Activated T-helper 1 cell treated with anti-CD3 and anti-CD28 coated beads, Interleukin-12 subunit alpha, Interleukin-12 subunit beta, Interleukin-2, Interleukin-4 antibody, amounts not matched to agents 30 ng/mL and 10 ng/mL and 1 ng/mL, durations not matched to agents 14 hours and 24 hours and 36 hours (primary cell): Measurements from ENCODE around the gene RFPL1. TPM values are rescaled to one million over a fixed set of nuclear protein-coding genes. Genes with fewer than 3 reads are reported as not detected.

Experiments
- DNase-seq: peaks from one replicate; pipeline ENCODE4 v3.0.0; 2021; ENCODE audit warnings: low spot score
- H3K27ac Mint-ChIP-seq: one replicate; pipeline ENCODE4 v1.8.0; 2021; ENCODE audit warnings: mild to moderate bottlenecking, mixed read lengths
- H3K27me3 Mint-ChIP-seq: one replicate; pipeline ENCODE4 v1.8.0; 2022; ENCODE audit warnings: mild to moderate bottlenecking, moderate library complexity, mixed read lengths; ENCODE audit not compliant: insufficient read depth
- H3K36me3 Mint-ChIP-seq: one replicate; pipeline ENCODE4 v1.8.0; 2021; ENCODE audit warnings: low read depth, mixed read lengths
- H3K4me1 Mint-ChIP-seq: one replicate; pipeline ENCODE4 v1.8.0; 2021; ENCODE audit warnings: low read depth, mixed read lengths
- H3K4me3 Mint-ChIP-seq: one replicate; pipeline ENCODE4 v1.8.0; 2021; ENCODE audit warnings: mild to moderate bottlenecking, moderate library complexity, mixed read lengths
- H3K9me3 Mint-ChIP-seq: one replicate; pipeline ENCODE4 v1.8.0; 2021; ENCODE audit warnings: mixed read lengths
- intact Hi-C: fragments of 100-400 bp; cut with micrococcal nuclease; formaldehyde crosslinking; loops from one replicate; pipeline ENCODE4 v1.15.1; 2024
- total RNA-seq: library from RNA; stranded (reverse); gene quantifications from 2 replicates; pipeline ENCODE4 v1.2.3, GENCODE V29; 2022

Gene RFPL1
- total RNA-seq, 1 donor from 2014 or later = not detected

GRCh38 chr22:29470159-29470855 lies 31.9 kb downstream of the RFPL1 start:
- Mint-ChIP-seq H3K36me3 (no peaks in the 10 kb centered on the region), H3K4me3 (peak overlapping the region; percentile 47), H3K4me1 (peaks cover 6% of the 10 kb centered on the region), H3K27me3 (peaks cover 16% of the 10 kb centered on the region), H3K27ac (no peak overlapping the region), H3K9me3 (no peaks in the 10 kb centered on the region)
- intact Hi-C loops = loop anchor here (1.0 to 5.0 kb wide), 3 partner anchors 53 to 82 kb away; partner anchors contain the start of gene AP1B1
- DNase-seq = peak; percentile 73

- Mint-ChIP-seq H3K36me3 (no peaks in the 10 kb centered on the region), H3K27me3 (peaks cover 17% of the 10 kb centered on the region), H3K9me3 (no peaks in the 10 kb centered on the region), H3K27ac (no peak overlapping the region), H3K4me1 (peaks cover 6% of the 10 kb centered on the region), H3K4me3 (no peak overlapping the region)
- DNase-seq = no peak
- intact Hi-C loops = loop anchor here (5.0 kb wide), 1 partner anchor 56 kb away; no protein-coding TSS in a partner anchor
Observed at GRCh38 chr22:29473001-29473400, 34.6 kb downstream of the RFPL1 start.

GRCh38 chr22:29475550-29475949 lies 37.2 kb downstream of the RFPL1 start:
- Mint-ChIP-seq H3K36me3 (no peaks in the 10 kb centered on the region), H3K4me1 (peaks cover 6% of the 10 kb centered on the region), H3K27me3 (peaks cover 26% of the 10 kb centered on the region), H3K4me3 (no peak overlapping the region), H3K27ac (no peak overlapping the region), H3K9me3 (no peaks in the 10 kb centered on the region)
- DNase-seq = no peak
- intact Hi-C loops = no loop called here

- Mint-ChIP-seq H3K27me3 (peaks cover 26% of the 10 kb centered on the region), H3K4me1 (peaks cover 6% of the 10 kb centered on the region), H3K4me3 (no peak overlapping the region), H3K9me3 (no peaks in the 10 kb centered on the region), H3K27ac (peak overlapping the region; percentile 38), H3K36me3 (no peaks in the 10 kb centered on the region)
- intact Hi-C loops = no loop called here
- DNase-seq = no peak
Observed at GRCh38 chr22:29476116-29476515, 37.7 kb downstream of the RFPL1 start.

- no peak overlapping the region for H3K27ac Mint-ChIP-seq
- no peak for DNase-seq
- H3K27me3 Mint-ChIP-seq = peaks cover 40% of the 10 kb centered on the region
- no peaks in the 10 kb centered on the region for H3K9me3 Mint-ChIP-seq
- H3K36me3 Mint-ChIP-seq = no peaks in the 10 kb centered on the region
- peaks cover 11% of the 10 kb centered on the region for H3K4me1 Mint-ChIP-seq
- H3K4me3 Mint-ChIP-seq = no peak overlapping the region
- intact Hi-C loops = no loop called here
Observed at GRCh38 chr22:29477723-29478318, 39.4 kb downstream of the RFPL1 start.

GRCh38 chr22:29478326-29479276 lies 40.2 kb downstream of the RFPL1 start:
- H3K36me3 Mint-ChIP-seq = no peaks in the 10 kb centered on the region
- H3K27me3 Mint-ChIP-seq = peaks cover 41% of the 10 kb centered on the region
- H3K27ac Mint-ChIP-seq = no peak overlapping the region
- peaks cover 11% of the 10 kb centered on the region for H3K4me1 Mint-ChIP-seq
- no peaks in the 10 kb centered on the region for H3K9me3 Mint-ChIP-seq
- no peak overlapping the region for H3K4me3 Mint-ChIP-seq
- intact Hi-C loops = no loop called here
- peak; percentile 21 for DNase-seq

GRCh38 chr22:29479417-29480261 lies 41.3 kb downstream of the RFPL1 start, which contains the start of gene NEFH:
Gene NEFH (plus strand): TSS chr22:29480218. CDS start chr22:29480263, 45 bp downstream.
- Mint-ChIP-seq H3K4me3 (peak within 1 kb of the TSS; percentile 41), H3K9me3 (no peaks in the 10 kb centered on the region), H3K4me1 (peaks cover 11% of the 10 kb centered on the region), H3K36me3 (no peaks in the 10 kb centered on the region), H3K27me3 (peaks cover 41% of the 10 kb centered on the region), H3K27ac (no peak within 1 kb of the TSS)
- DNase-seq = no peak
- intact Hi-C loops = no loop called here

GRCh38 chr22:29480262-29480511 lies 41.8 kb downstream of the RFPL1 start:
- peaks cover 11% of the 10 kb centered on the region for H3K4me1 Mint-ChIP-seq
- DNase-seq = no peak
- H3K27me3 Mint-ChIP-seq = peaks cover 41% of the 10 kb centered on the region
- H3K36me3 Mint-ChIP-seq = no peaks in the 10 kb centered on the region
- intact Hi-C loops = no loop called here
- H3K4me3 Mint-ChIP-seq = no peak overlapping the region
- H3K9me3 Mint-ChIP-seq = no peaks in the 10 kb centered on the region
- no peak overlapping the region for H3K27ac Mint-ChIP-seq

- DNase-seq = peak; percentile 38
- H3K4me1 Mint-ChIP-seq = peaks cover 11% of the 10 kb centered on the region
- no peaks in the 10 kb centered on the region for H3K9me3 Mint-ChIP-seq
- no peak overlapping the region for H3K27ac Mint-ChIP-seq
- intact Hi-C loops = no loop called here
- H3K36me3 Mint-ChIP-seq = no peaks in the 10 kb centered on the region
- H3K4me3 Mint-ChIP-seq = peak overlapping the region; percentile 64
- peaks cover 41% of the 10 kb centered on the region for H3K27me3 Mint-ChIP-seq
Observed at GRCh38 chr22:29480512-29481264, 42.3 kb downstream of the RFPL1 start.

GRCh38 chr22:29481265-29482000 lies 43.0 kb downstream of the RFPL1 start:
- H3K36me3 Mint-ChIP-seq = no peaks in the 10 kb centered on the region
- H3K27ac Mint-ChIP-seq = no peak overlapping the region
- peaks cover 41% of the 10 kb centered on the region for H3K27me3 Mint-ChIP-seq
- no peaks in the 10 kb centered on the region for H3K9me3 Mint-ChIP-seq
- H3K4me3 Mint-ChIP-seq = peak overlapping the region; percentile 64
- DNase-seq = no peak
- H3K4me1 Mint-ChIP-seq = peaks cover 11% of the 10 kb centered on the region
- intact Hi-C loops = no loop called here

- Mint-ChIP-seq H3K4me1 (peaks cover 11% of the 10 kb centered on the region), H3K36me3 (no peaks in the 10 kb centered on the region), H3K27ac (no peak overlapping the region), H3K4me3 (no peak overlapping the region), H3K27me3 (peaks cover 38% of the 10 kb centered on the region), H3K9me3 (no peaks in the 10 kb centered on the region)
- intact Hi-C loops = no loop called here
- DNase-seq = no peak
Observed at GRCh38 chr22:29482253-29482652, 43.9 kb downstream of the RFPL1 start.
